ENCODE results near the gene GRM1.

GRCh38 chr6:146169872-146170271 lies 141.0 kb downstream of the GRM1 start:
- no peak for TF ChIP-seq CTCF (IDR thresholded peaks at IDR 0.05)
- no peak for TF ChIP-seq POLR2AphosphoS5 (IDR thresholded peaks at IDR 0.05)
- no peak for TF ChIP-seq POLR2A (IDR thresholded peaks at IDR 0.05)
- TF ChIP-seq EP300 (IDR thresholded peaks at IDR 0.05) = no peak
